A673 (cell line): Measurements from ENCODE around the gene ETV3. TPM values are rescaled to one million over a fixed set of nuclear protein-coding genes. Genes with fewer than 3 reads are reported as not detected.
A peak's percentile ranks its signal among the peaks of the same experiment; 100 is the strongest.

Experiments used
- BruUV-seq: library from RNA; stranded (reverse); fragments of 400-500 nt; replicated peaks from 2 replicates; lab custom pipeline; 2021; lab: Mats Ljungman, UMichigan
- CTCF ChIA-PET: fragments of 300-600 bp; sonication (Branson Sonifier 250); formaldehyde crosslinking; loops from one replicate; lab custom pipeline; 2022; ENCODE audit warnings: antibody characterized with exemption; lab: Charles Lee
- POLR2A ChIA-PET: fragments of 300-600 bp; sonication (Branson Sonifier 250); formaldehyde crosslinking; loops from one replicate; lab custom pipeline; 2022; ENCODE audit warnings: antibody characterized with exemption; ENCODE audit not compliant: low non-redundant PET; lab: Charles Lee
- DNase-seq: peaks from one replicate; pipeline ENCODE4 v3.0.0-alpha.2; 2015; ENCODE audit warnings: low spot score
- H3K27ac ChIP-seq: fragments of 200-600 bp; sonication (generic); 2 replicates; pipeline ENCODE4 v1.5.1; 2016; ENCODE audit warnings: mixed run types, low read depth, mild to moderate bottlenecking, mixed read lengths, antibody characterized with exemption, low read length; ENCODE audit not compliant: poor library complexity, severe bottlenecking
- H3K27me3 ChIP-seq: fragments of 200-600 bp; sonication (generic); replicated peaks from 2 replicates; pipeline ENCODE4 v1.6.1; 2017; ENCODE audit warnings: mixed run types, low read depth, mild to moderate bottlenecking, mixed read lengths, antibody characterized with exemption, low read length; ENCODE audit not compliant: insufficient read depth, poor library complexity
- H3K36me3 ChIP-seq: fragments of 200-600 bp; sonication (generic); 2 replicates; pipeline ENCODE4 v1.6.1; 2016; ENCODE audit warnings: mixed run types, mild to moderate bottlenecking, mixed read lengths, antibody characterized with exemption, low read length; ENCODE audit not compliant: insufficient read depth, poor library complexity, severe bottlenecking
- H3K4me1 ChIP-seq: fragments of 200-600 bp; sonication (generic); 2 replicates; pipeline ENCODE4 v1.6.1; 2017; ENCODE audit warnings: mixed run types, mild to moderate bottlenecking, mixed read lengths, antibody characterized with exemption, low read length; ENCODE audit not compliant: insufficient read depth, poor library complexity, severe bottlenecking
- H3K4me3 ChIP-seq: fragments of 200-600 bp; sonication (generic); 2 replicates; pipeline ENCODE4 v1.5.1; 2016; ENCODE audit warnings: low read depth, mixed run types, mild to moderate bottlenecking, mixed read lengths, low read length; ENCODE audit not compliant: poor library complexity, severe bottlenecking
- H3K9me3 ChIP-seq: fragments of 200-600 bp; sonication (generic); 2 replicates; pipeline ENCODE4 v1.6.1; 2016; ENCODE audit warnings: mixed run types, low read depth, mild to moderate bottlenecking, mixed read lengths, antibody characterized with exemption, low read length; ENCODE audit not compliant: poor library complexity, severe bottlenecking
- EZH2 ChIP-seq: fragments of 200-600 bp; sonication (generic); IDR thresholded peaks from 2 replicates; pipeline ENCODE4 v1.6.1; 2017; ENCODE audit warnings: borderline replicate concordance, low read depth, mild to moderate bottlenecking, mixed read lengths, antibody characterized with exemption, low read length; ENCODE audit not compliant: poor library complexity, severe bottlenecking
- intact Hi-C: fragments of 100-400 bp; cut with micrococcal nuclease; formaldehyde crosslinking; loops from one replicate; pipeline ENCODE4 v1.10.0; 2022; ENCODE audit not compliant: unreplicated experiment
- total RNA-seq: library from RNA; stranded (reverse); gene quantifications from 2 replicates; pipeline ENCODE4 v1.2.3, GENCODE V29; 2021
- TF ChIP-seq, protein P1 (sequence below): fragments of 300-800, 200-600 bp; sonication (generic); conservative IDR thresholded peaks from 2 replicates; pipeline ENCODE4 v1.5.1; 2017; ENCODE audit warnings: low read depth, mild to moderate bottlenecking, antibody characterized with exemption, low read length, moderate library complexity, mixed read lengths

Gene ETV3
- total RNA-seq, 1 experiment from 2014 or later = 46.1 TPM

DNA sequence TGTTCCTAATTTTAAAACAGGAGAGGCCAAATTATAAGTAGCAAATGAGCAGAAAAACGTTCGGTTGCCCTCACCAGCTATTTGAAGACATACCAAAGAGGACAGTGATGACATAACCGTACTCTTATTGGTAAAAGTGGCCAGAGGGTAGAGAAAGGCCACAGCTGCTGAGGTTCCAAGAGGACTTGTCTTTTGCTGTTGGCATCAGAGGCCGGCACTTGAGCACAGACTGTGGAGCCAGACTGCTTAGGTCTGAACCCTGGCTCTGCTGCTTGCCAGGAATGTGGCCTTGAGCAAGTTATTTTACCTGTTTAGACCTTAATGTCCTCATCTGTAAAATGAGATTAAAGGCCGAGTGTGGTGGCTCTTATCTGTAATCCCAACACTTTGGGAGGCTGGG is 53.5 kb downstream of the ETV3 start:
- Histone ChIP-seq H3K27ac (no peak overlapping the region), H3K9me3 (no peaks in the 10 kb centered on the region), H3K36me3 (no peaks in the 10 kb centered on the region), H3K27me3 (no peaks in the 10 kb centered on the region), H3K4me3 (no peak overlapping the region), H3K4me1 (no peaks in the 10 kb centered on the region)
- no TSS peak for BruUV-seq
- DNase-seq = no peak
- POLR2A ChIA-PET = no interaction called here
- CTCF ChIA-PET = no interaction called here
- intact Hi-C loops = no loop called here
- TF ChIP-seq, protein P1, sequence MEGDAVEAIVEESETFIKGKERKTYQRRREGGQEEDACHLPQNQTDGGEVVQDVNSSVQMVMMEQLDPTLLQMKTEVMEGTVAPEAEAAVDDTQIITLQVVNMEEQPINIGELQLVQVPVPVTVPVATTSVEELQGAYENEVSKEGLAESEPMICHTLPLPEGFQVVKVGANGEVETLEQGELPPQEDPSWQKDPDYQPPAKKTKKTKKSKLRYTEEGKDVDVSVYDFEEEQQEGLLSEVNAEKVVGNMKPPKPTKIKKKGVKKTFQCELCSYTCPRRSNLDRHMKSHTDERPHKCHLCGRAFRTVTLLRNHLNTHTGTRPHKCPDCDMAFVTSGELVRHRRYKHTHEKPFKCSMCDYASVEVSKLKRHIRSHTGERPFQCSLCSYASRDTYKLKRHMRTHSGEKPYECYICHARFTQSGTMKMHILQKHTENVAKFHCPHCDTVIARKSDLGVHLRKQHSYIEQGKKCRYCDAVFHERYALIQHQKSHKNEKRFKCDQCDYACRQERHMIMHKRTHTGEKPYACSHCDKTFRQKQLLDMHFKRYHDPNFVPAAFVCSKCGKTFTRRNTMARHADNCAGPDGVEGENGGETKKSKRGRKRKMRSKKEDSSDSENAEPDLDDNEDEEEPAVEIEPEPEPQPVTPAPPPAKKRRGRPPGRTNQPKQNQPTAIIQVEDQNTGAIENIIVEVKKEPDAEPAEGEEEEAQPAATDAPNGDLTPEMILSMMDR = no peak
- no peak for TF ChIP-seq EZH2

DNA sequence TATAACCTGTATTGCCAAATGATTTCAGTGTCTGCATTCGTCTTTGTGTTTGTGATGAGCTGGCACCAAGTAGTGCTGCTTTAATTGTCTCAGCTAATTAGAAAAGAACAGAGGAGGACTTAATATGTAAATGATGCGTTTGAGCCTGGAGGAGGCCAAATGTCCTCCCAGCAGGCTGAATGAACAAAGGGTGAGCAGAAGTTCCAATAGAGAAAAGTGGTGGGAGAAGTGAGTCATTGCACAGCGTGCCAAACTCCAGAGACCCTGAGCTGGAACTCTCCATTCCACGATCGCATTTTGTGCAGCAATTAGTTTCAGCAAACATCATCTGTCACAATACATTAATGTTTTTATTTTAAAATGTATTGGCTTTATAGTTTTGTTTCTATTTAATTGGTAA is 56.5 kb downstream of the ETV3 start:
- Histone ChIP-seq H3K4me3 (no peak overlapping the region), H3K27ac (no peak overlapping the region), H3K27me3 (no peaks in the 10 kb centered on the region), H3K36me3 (no peaks in the 10 kb centered on the region), H3K9me3 (no peaks in the 10 kb centered on the region), H3K4me1 (no peaks in the 10 kb centered on the region)
- TF ChIP-seq, protein P1 = no peak
- no peak for TF ChIP-seq EZH2
- intact Hi-C loops = no loop called here
- ChIA-PET CTCF (interaction anchor here (1.3 kb wide), 1 partner anchor 8 kb away, joined by 6 read pairs; no protein-coding TSS in a partner anchor), POLR2A (no interaction called here)
- DNase-seq = peak; percentile 67
- BruUV-seq = no TSS peak

DNA sequence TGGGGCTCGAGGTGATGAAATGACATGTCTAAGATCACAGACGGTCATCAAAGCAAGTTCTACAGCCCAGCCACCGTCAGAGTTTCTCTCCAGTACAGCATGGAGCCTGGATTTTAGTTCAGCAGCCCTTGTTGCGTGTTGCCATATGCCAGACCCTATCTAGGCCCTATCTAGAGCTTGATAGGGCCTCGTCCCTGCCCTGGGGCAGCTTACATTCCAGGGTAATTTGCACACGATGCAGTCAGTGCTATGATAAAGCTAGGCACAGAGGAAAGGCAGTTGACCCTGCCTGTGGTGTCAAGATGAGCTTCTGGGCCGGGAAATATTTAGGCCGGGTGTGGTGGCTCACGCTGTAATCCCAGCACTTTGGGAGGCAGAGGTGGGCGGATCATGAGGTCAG is 57.5 kb downstream of the ETV3 start:
- POLR2A ChIA-PET = no interaction called here

More for the DNA sequence above, 57.5 kb downstream of the ETV3 start:
- no peaks in the 10 kb centered on the region for H3K4me1 ChIP-seq
- DNase-seq = no peak
- H3K9me3 ChIP-seq = no peaks in the 10 kb centered on the region
- TF ChIP-seq, protein P1 = no peak
- no peak for TF ChIP-seq EZH2
- no peaks in the 10 kb centered on the region for H3K27me3 ChIP-seq
- H3K4me3 ChIP-seq = no peak overlapping the region
- CTCF ChIA-PET = interaction anchor here (0.6 kb wide), 1 partner anchor 233 kb away, joined by 3 read pairs; no protein-coding TSS in a partner anchor
- H3K36me3 ChIP-seq = no peaks in the 10 kb centered on the region
- intact Hi-C loops = no loop called here
- no peak overlapping the region for H3K27ac ChIP-seq
- BruUV-seq = no TSS peak
